Amygdala (tissue), 56 donors: ENCODE measurements around the gene CAPN14.

Experiments
- DNase-seq, 56 donors: peaks; one replicate each; lab custom pipeline; 2025; lab: John Stamatoyannopoulos, UW

Gene CAPN14

GRCh38 chr2:31246184-31246852 lies 29.0 kb upstream of the CAPN14 start:
- DNase-seq = no peak

- no peak for DNase-seq
Measured at GRCh38 chr2:31244101-31244500, 26.8 kb upstream of the CAPN14 start.

GRCh38 chr2:31243053-31243452 lies 25.7 kb upstream of the CAPN14 start:
- no peak for DNase-seq

GRCh38 chr2:31241625-31242270 lies 24.4 kb upstream of the CAPN14 start:
- DNase-seq = no peak

- DNase-seq = no peak
Measured at GRCh38 chr2:31240381-31241365, 23.4 kb upstream of the CAPN14 start.

GRCh38 chr2:31239593-31240177 lies 22.4 kb upstream of the CAPN14 start:
- DNase-seq = peak in 18 of 56 donors; percentile 20 to 60 (median 32)

GRCh38 chr2:31238906-31239592 lies 21.7 kb upstream of the CAPN14 start:
- DNase-seq = no peak

GRCh38 chr2:31238126-31238905 lies 21.0 kb upstream of the CAPN14 start:
- peak in 37 of 56 donors; percentile 11 to 74 (median 41) for DNase-seq

GRCh38 chr2:31237348-31238017 lies 20.2 kb upstream of the CAPN14 start:
- no peak for DNase-seq

GRCh38 chr2:31236433-31237205 lies 19.3 kb upstream of the CAPN14 start:
- DNase-seq = no peak

- DNase-seq = no peak
Measured at GRCh38 chr2:31235504-31235902, 18.2 kb upstream of the CAPN14 start.

GRCh38 chr2:31234683-31235503 lies 17.6 kb upstream of the CAPN14 start:
- DNase-seq = no peak

- peak; percentile 41 to 93 (median 84) for DNase-seq
Measured at GRCh38 chr2:31233741-31234682, 16.7 kb upstream of the CAPN14 start, which contains the start of gene EHD3. TSS of gene EHD3 (plus strand) at chr2:31234152. CDS start at chr2:31234622, 470 bp downstream.

GRCh38 chr2:31233231-31233630 lies 15.9 kb upstream of the CAPN14 start:
- no peak for DNase-seq

GRCh38 chr2:31232586-31232985 lies 15.3 kb upstream of the CAPN14 start:
- DNase-seq = no peak
